Right lobe of liver (tissue), 6 donors: ENCODE data around the gene MED6. TPM values are rescaled to one million over a fixed set of nuclear protein-coding genes. Genes with fewer than 3 reads are reported as not detected.

Experiments used
- ATAC-seq, 4 donors: fragments of 200-7000 bp; cut with Tn5 transposase; one replicate each; pipeline ENCODE4 v1.9.1; 2020; ENCODE audit warnings: mild to moderate bottlenecking in 4 of 4, moderate library complexity in 4 of 4
- DNase-seq, 3 donors: peaks; one replicate each; pipeline ENCODE4 v3.0.0-alpha.2; 2020
- H3K27ac ChIP-seq, 3 donors: fragments of 200-600 bp; one replicate each; pipeline ENCODE4 v1.8.0; 2022
- H3K27me3 ChIP-seq, 2 donors: fragments of 200-600 bp; one replicate each; pipeline ENCODE4 v1.8.0; 2022
- H3K36me3 ChIP-seq, 4 donors: fragments of 200-600 bp; sonication (generic) in 1 of 4; one replicate each; pipeline versions ENCODE4 v1.5.1 to v1.8.0; 2017 to 2022; ENCODE audit warnings: control low read depth in 1 of 4
- H3K4me1 ChIP-seq, 4 donors: fragments of 200-600 bp; sonication (generic) in 1 of 4; one replicate each; pipeline versions ENCODE4 v1.5.1 to v1.8.0; 2017 to 2022; ENCODE audit warnings: control low read depth in 1 of 4
- H3K4me3 ChIP-seq, 3 donors: fragments of 200-600 bp; one replicate each; pipeline ENCODE4 v1.8.0; 2022
- H3K9me3 ChIP-seq, 4 donors: fragments of 200-600 bp; sonication (generic) in 1 of 4; one replicate each; pipeline versions ENCODE4 v1.5.1 to v1.8.0; 2017 to 2022; ENCODE audit warnings: control low read depth in 1 of 4
- CTCF ChIP-seq, 4 donors: fragments of 200-600 bp in 3 of 4; fragments of 450-650 bp in 1 of 4; IDR thresholded peaks; one replicate each; pipeline versions ENCODE4 v1.5.1 to v1.8.0; 2016 to 2022; ENCODE audit warnings: antibody characterized with exemption in 4 of 4, mild to moderate bottlenecking in 2 of 4
- POLR2A ChIP-seq: fragments of 450-650 bp; IDR thresholded peaks from one replicate; pipeline ENCODE4 v1.6.1; 2017; ENCODE audit warnings: antibody characterized with exemption, mild to moderate bottlenecking
- WGBS: methylation state at CpG from one replicate; pipeline ENCODE4 v1.1.6; 2018; ENCODE audit warnings: low coverage, low lambda C conversion rate; ENCODE audit not compliant: insufficient coverage; ENCODE audit errors: missing lambda C conversion rate; 5-methylcytosine and 5-hydroxymethylcytosine counted together
- intact Hi-C, 2 donors: fragments of 100-400 bp; cut with DNase I; formaldehyde crosslinking; loops; one replicate each; pipeline versions ENCODE4 v1.11.2 to v1.14.1; 2022
- total RNA-seq, 6 experiments: library from RNA; depleted of rRNA in 2 of 6; stranded (reverse); fragments of >200 nt in 2 of 6; fragmentation: NEBNext Ultra II Directional in 3 of 6; extraction: Animal tissue kit (Norgen Biotek cat#: 25700) in 3 of 6; gene quantifications; one replicate each; pipeline versions ENCODE4 v1.1.0 to v1.2.4, GENCODE V29; 2016 to 2023
- donor health status: DM: no; HTN: yes; CAD: no.
- donor health status: DM: no; HTN: no; CAD: no.
- donor health status: DM: no; HTN: no; CAD: no.
- donor health status: DM: no; HTN: yes; CAD: no.
- donor health status: DM: no; HTN: yes; CAD: no.

The MED6 gene
- total RNA-seq, 6 experiments from 2014 or later = 8.8 to 20.0 (median 13.7) TPM

- TF ChIP-seq POLR2A = no peak
- TF ChIP-seq CTCF (IDR thresholded peaks at IDR 0.05) = peak in 1 of 4 donors; percentile 12
- intact Hi-C loops = no loop called here
- no peaks in the 10 kb centered on the region for H3K27me3 ChIP-seq
- H3K27ac ChIP-seq = no peak overlapping the region
- 81% methylated on average over 3 of the region's 3 CpGs for WGBS
- no peak for DNase-seq
- H3K9me3 ChIP-seq = no peaks in the 10 kb centered on the region
- ATAC-seq = no peak
- no peak overlapping the region for H3K4me3 ChIP-seq
- peaks cover 5 to 76% (median 7%) of the 10 kb centered on the region in 4 donors for H3K36me3 ChIP-seq
- H3K4me1 ChIP-seq = no peaks in the 10 kb centered on the region
These were observed 15.2 kb downstream of the MED6 start for GRCh38 chr14:70585231-70585630.

- TF ChIP-seq CTCF (IDR thresholded peaks at IDR 0.05) (no peak), POLR2A (no peak)
- intact Hi-C loops = no loop called here
- ATAC-seq = no peak
- Histone ChIP-seq H3K9me3 (no peaks in the 10 kb centered on the region), H3K36me3 (peaks cover 0 to 11% (median 0%) of the 10 kb centered on the region in 4 donors), H3K27me3 (no peaks in the 10 kb centered on the region), H3K27ac (no peak overlapping the region), H3K4me1 (no peaks in the 10 kb centered on the region), H3K4me3 (no peak overlapping the region)
- DNase-seq = no peak
- 80% methylated on average over 2 of the region's 2 CpGs for WGBS
These were observed 23.6 kb downstream of the MED6 start for GRCh38 chr14:70576891-70577290.

GRCh38 chr14:70573050-70573449 is 27.4 kb downstream of the MED6 start:
- no peak for TF ChIP-seq CTCF (IDR thresholded peaks at IDR 0.05)
- TF ChIP-seq POLR2A = no peak
- 100% methylated on average over 1 of the region's 1 CpG for WGBS
- Histone ChIP-seq H3K9me3 (no peaks in the 10 kb centered on the region), H3K27ac (no peak overlapping the region), H3K27me3 (no peaks in the 10 kb centered on the region), H3K4me1 (no peaks in the 10 kb centered on the region), H3K4me3 (no peak overlapping the region), H3K36me3 (no peaks in the 10 kb centered on the region)
- no peak for DNase-seq
- no peak for ATAC-seq
- intact Hi-C loops = no loop called here

- intact Hi-C loops = no loop called here
- ATAC-seq = no peak
- Histone ChIP-seq H3K27ac (no peak overlapping the region), H3K4me3 (no peak overlapping the region), H3K27me3 (no peaks in the 10 kb centered on the region), H3K9me3 (no peaks in the 10 kb centered on the region), H3K36me3 (no peaks in the 10 kb centered on the region), H3K4me1 (no peaks in the 10 kb centered on the region)
- no peak for TF ChIP-seq CTCF (IDR thresholded peaks at IDR 0.05)
- WGBS = 100% methylated on average over 1 of the region's 2 CpGs
- DNase-seq = no peak
These were observed 29.3 kb downstream of the MED6 start for GRCh38 chr14:70571139-70571538.

GRCh38 chr14:70567791-70568190 is 32.7 kb downstream of the MED6 start:
- WGBS = 17% methylated on average over 1 of the region's 2 CpGs
- TF ChIP-seq POLR2A = no peak
- TF ChIP-seq CTCF (IDR thresholded peaks at IDR 0.05) = peak; percentile 44 to 62 (median 48)
- no peaks in the 10 kb centered on the region for H3K27me3 ChIP-seq
- H3K4me1 ChIP-seq = no peaks in the 10 kb centered on the region
- DNase-seq (peak in 1 of 3 donors; percentile 46), ATAC-seq (peak; percentile 76 to 88 (median 85))
- no peak overlapping the region for H3K4me3 ChIP-seq
- H3K9me3 ChIP-seq = no peaks in the 10 kb centered on the region
- H3K36me3 ChIP-seq = peaks cover 0 to 3% (median 1%) of the 10 kb centered on the region in 4 donors
- intact Hi-C loops = no loop called here
- H3K27ac ChIP-seq = no peak overlapping the region
